ENCODE data around the gene UXT.
"Not testable (repeated sequence)": the region's sequence is repeated elsewhere in the genome, so short reads cannot be mapped to it uniquely, and the experiment has no call there.

The UXT gene

DNA sequence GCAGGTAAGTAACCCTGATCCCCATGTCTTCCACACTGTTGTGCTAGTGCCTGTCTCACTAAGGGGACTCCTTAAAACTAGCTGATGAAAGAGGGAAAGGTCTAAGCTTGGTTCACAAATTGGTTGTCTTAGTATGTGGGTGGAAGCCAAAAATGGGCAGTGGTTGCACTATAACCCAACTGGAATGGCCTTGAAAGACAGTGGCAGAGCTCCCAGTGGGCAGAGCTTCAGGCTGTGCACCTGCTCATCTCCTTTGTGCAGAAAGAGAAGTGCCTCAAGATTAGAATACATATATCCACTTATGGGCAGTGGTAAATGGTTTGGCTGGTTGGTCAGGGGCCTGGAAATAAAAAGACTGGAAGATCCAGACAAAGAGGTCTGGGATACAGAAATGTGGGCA, 46.6 kb downstream of the UXT start:
- no peak for DNase-seq

DNA sequence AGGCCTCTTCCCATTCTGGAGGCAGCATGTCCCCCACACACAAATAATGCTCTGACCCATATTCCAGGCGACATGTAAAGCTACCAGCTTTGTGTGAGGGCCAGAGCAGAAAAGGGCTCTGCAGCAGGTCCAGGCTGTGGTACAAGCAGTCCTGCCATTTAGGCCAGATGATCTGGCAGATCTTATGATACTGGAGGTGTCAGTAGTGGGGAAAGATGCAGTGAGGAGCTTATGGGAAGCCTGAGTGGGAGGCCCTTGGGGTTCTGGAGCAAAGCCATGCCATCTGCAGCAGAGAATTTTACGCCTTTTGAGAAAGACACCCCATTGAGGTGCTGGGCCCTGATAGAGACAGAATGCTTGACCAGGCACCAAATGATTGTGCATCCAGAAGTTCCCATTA, 47.1 kb downstream of the UXT start:
- DNase-seq: no peak

DNA sequence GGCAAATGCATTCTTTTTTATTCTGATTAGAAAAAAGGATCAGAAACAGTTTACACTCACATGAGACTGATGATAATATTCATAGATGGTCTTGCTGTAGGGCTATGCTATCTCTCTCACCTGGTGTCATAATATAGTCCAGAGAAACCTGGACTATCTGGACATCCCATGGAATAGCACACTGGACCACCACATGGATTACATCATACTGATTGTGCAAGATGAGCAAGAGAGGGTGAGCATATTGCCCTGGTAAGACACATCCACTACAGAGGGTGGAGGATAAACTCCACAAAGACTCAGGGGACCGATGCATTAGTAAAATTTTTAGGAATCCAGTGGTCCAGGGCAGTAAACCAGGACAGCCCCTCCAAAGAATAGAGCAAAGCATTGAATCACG, 47.5 kb downstream of the UXT start:
- DNase-seq: no peak

DNA sequence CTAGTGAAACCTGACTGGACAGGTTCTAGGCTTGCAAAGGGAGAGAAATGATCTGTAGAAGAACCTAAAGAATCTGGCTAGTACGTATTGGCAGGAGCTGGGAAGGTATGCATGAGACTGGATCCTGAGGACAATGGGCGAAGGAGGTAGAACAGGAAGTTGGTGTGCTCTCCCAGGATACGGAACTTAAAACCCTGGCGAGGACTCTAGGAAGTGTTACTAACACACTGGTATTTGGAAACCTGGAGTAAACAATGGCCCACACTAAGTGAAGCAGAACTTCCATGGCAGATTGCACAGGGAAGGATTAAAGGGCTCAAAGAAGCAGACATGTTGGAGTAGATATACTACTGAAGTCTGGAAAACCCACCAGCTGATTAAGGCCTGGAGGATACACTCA, 48.5 kb downstream of the UXT start:
- DNase-seq: no peak

DNA sequence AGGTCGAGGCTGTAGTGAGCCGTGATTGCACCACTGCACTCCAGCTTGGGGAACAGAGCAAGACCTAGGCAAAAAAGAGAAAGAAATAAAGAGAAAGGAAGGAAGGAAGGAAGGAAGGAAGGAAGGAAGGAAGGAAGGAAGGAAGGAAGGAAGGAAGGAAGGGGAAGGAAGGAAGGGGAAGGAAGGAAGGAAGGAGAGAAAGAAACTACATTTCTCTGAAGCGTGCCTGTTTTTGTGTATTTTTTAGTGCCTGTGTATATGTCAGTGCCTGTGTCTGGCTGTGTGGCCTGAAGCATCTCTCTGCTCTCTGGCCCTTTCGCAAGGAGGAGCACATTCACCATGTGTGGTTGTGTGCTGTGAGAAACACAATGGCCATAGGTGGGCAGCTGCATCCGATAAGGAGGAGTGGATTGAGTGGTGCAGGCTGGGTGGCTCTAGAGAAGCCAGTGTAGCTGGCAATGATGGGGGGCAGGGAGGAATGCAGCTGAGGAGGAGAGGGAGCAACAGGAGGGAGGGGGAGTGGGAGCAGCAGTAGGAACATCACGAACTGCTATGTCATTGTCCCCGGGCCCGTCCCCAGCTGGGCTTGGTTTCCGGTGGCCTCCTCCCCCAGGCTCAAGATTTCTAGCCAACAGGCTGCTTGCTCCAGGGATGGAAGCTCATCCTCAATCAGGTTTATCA, 50.7 kb downstream of the UXT start:
- DNase-seq: no peak

DNA sequence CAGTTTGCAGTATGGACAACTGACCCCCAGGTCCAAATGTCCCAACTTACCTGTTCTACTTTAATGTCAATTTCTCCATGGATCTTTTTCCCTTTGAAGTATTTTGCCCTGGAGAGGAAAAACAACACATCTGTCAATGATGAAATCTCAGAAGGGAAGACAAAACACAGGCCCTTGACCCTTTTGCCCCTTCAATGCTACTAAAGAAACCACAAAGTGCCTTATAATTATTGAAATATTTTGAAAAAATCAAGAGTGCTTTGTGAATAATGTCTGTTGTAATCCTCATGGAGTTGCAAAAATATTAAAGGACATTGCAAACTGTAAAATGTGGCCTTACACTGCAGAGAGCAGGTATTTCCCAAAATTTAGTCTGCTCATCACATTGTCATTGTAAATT, 51.9 kb downstream of the UXT start:
- DNase-seq: no peak

DNA sequence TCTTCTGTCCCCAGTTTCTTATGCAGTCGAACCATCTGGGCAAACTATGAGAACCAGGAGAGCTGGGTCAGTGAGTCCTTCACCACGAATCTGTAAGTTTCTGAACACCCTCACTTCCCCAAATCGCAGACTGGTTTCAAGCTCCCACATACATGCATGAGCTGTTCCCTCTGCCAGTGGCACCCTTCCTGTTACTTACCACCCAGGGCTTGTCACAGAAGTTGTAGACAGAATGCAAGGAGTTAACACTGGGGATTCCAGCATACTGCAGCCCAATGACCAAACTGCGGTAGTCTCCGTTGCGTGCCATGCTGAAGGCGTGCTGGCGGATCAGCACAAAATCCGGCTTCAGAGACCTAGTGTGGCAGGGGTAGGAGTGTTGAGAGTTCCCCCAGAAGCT, 54.0 kb downstream of the UXT start:
- DNase-seq: no peak

DNA sequence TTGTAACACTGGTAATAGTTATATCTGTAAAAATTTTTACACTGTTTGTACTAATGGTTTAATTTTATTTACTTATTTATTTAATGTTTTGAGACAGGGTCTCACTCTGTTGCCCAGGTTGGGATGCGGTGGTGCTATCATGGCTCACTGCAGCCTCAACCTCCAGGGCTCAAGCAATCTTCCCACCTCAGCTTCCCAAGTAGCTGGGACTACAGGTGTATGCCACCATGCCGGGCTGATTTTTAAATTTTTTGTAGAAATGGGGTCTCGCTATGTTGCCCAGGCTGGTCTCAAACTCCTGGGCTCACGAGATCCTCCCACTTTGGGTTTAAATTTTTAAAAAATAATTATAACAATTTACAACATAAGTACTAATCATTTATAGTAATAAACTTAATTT, 55.9 kb downstream of the UXT start:
- DNase-seq: not testable (repeated sequence)

All from NCI-H1417 (cell line).